SU-DHL-6 (cell line): ENCODE measurements around the gene APOC3.

Experiments used
- EZH2phosphoT487 ChIP-seq: fragments of 200-600 bp; sonication (generic), shearing (Covaris generic); conservative IDR thresholded peaks from 2 replicates; pipeline ENCODE4 v1.6.1; 2018; ENCODE audit warnings: mild to moderate bottlenecking, antibody characterized with exemption, low read length, moderate library complexity, mixed read lengths
- TF ChIP-seq, protein P1 (sequence below): fragments of 200-600 bp; sonication (generic); IDR thresholded peaks from one replicate; pipeline ENCODE4 v1.5.1; 2017; ENCODE audit warnings: antibody characterized with exemption, mild to moderate bottlenecking, low read length, moderate library complexity; ENCODE audit not compliant: insufficient read depth, poor library complexity, severe bottlenecking

- TF ChIP-seq, protein P1, sequence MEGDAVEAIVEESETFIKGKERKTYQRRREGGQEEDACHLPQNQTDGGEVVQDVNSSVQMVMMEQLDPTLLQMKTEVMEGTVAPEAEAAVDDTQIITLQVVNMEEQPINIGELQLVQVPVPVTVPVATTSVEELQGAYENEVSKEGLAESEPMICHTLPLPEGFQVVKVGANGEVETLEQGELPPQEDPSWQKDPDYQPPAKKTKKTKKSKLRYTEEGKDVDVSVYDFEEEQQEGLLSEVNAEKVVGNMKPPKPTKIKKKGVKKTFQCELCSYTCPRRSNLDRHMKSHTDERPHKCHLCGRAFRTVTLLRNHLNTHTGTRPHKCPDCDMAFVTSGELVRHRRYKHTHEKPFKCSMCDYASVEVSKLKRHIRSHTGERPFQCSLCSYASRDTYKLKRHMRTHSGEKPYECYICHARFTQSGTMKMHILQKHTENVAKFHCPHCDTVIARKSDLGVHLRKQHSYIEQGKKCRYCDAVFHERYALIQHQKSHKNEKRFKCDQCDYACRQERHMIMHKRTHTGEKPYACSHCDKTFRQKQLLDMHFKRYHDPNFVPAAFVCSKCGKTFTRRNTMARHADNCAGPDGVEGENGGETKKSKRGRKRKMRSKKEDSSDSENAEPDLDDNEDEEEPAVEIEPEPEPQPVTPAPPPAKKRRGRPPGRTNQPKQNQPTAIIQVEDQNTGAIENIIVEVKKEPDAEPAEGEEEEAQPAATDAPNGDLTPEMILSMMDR = no peak
- TF ChIP-seq EZH2phosphoT487 = no peak
These were observed 2.8 kb upstream of the APOC3 start for GRCh38 chr11:116826751-116827431.
